SK-N-SH (cell line): ENCODE measurements around the gene SPIRE2.

Experiments
- CTCF ChIP-seq: fragments of 200-600 bp; sonication (generic); IDR thresholded peaks from 2 replicates; pipeline ENCODE4 v1.6.1; 2017; ENCODE audit warnings: antibody characterized with exemption, mild to moderate bottlenecking, moderate library complexity
- FOSL2 ChIP-seq: IDR thresholded peaks from 2 replicates; pipeline ENCODE4 v1.4.0; 2012; ENCODE audit warnings: low read depth, mild to moderate bottlenecking, moderate library complexity, borderline replicate concordance

DNA sequence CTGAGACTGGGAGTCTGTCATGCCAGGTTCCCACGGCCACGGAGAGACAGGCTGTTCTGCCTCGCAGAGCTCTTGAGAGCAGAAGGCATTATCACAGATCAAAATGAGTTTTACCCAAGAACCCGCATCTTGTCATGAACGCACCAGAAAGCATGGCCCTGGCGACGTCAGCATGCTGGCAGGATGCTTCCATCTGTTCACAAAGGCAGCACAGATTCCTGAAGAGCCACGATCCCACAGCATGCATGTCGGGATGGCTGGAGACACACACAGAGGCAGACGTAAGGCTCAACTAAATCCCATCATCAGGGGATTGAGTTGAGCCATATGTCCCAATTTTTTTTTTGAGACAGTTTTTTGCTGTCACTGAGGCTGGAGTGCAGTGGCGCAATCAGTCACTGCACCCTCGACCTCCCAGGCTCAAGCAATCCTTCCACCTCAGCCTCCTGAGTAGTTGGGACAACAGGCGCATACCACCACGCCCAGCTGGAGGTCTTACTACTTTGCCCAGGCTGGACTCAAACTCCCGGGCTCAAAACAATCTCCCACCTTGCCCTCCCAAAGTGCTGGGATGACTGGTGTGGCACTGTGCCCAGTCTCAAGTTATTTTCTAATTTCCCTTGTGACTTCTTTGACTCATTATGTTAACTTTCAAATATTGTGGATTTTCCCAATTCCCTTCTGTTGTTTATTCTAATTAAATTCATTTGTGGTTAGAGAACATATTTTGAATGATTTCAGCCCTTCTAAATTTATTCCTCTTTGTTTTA is 23.0 kb upstream of the SPIRE2 start:
- TF ChIP-seq CTCF, result no peak
- no peak for TF ChIP-seq FOSL2
